ENCODE data around the gene MCC.

DNA sequence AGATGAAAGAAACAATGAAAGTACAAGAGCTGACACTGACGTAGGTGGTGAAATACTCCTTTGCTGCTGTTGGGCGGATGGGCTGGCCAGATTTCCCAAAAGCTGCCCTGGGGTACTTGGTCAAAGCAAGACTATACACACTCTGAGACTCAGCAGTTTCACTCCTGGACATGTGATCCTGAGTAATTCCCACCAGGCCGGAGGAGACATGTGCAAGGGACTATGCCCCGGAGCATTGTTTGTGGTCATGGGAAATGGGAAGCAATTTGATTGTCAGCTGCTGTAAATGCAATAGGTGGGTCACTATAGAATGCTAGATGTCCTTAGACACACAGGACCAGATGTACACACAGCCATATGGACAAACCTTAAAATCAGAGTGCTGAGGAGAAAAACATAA is 395.6 kb downstream of the MCC start:
- TF ChIP-seq, protein P1, sequence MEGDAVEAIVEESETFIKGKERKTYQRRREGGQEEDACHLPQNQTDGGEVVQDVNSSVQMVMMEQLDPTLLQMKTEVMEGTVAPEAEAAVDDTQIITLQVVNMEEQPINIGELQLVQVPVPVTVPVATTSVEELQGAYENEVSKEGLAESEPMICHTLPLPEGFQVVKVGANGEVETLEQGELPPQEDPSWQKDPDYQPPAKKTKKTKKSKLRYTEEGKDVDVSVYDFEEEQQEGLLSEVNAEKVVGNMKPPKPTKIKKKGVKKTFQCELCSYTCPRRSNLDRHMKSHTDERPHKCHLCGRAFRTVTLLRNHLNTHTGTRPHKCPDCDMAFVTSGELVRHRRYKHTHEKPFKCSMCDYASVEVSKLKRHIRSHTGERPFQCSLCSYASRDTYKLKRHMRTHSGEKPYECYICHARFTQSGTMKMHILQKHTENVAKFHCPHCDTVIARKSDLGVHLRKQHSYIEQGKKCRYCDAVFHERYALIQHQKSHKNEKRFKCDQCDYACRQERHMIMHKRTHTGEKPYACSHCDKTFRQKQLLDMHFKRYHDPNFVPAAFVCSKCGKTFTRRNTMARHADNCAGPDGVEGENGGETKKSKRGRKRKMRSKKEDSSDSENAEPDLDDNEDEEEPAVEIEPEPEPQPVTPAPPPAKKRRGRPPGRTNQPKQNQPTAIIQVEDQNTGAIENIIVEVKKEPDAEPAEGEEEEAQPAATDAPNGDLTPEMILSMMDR (IDR thresholded peaks at IDR 0.05; ENCODE audit: low read depth, low read length, missing input control): no peak
- TF ChIP-seq, protein P2, sequence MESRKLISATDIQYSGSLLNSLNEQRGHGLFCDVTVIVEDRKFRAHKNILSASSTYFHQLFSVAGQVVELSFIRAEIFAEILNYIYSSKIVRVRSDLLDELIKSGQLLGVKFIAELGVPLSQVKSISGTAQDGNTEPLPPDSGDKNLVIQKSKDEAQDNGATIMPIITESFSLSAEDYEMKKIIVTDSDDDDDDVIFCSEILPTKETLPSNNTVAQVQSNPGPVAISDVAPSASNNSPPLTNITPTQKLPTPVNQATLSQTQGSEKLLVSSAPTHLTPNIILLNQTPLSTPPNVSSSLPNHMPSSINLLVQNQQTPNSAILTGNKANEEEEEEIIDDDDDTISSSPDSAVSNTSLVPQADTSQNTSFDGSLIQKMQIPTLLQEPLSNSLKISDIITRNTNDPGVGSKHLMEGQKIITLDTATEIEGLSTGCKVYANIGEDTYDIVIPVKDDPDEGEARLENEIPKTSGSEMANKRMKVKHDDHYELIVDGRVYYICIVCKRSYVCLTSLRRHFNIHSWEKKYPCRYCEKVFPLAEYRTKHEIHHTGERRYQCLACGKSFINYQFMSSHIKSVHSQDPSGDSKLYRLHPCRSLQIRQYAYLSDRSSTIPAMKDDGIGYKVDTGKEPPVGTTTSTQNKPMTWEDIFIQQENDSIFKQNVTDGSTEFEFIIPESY (IDR thresholded peaks at IDR 0.05): no peak
- TF ChIP-seq, protein P3, sequence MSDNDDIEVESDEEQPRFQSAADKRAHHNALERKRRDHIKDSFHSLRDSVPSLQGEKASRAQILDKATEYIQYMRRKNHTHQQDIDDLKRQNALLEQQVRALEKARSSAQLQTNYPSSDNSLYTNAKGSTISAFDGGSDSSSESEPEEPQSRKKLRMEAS (IDR thresholded peaks at IDR 0.05): no peak
- TF ChIP-seq FOXA1 (IDR thresholded peaks at IDR 0.05) (no peak), JUND (IDR thresholded peaks at IDR 0.05) (no peak)
- TF ChIP-seq, protein P4, sequence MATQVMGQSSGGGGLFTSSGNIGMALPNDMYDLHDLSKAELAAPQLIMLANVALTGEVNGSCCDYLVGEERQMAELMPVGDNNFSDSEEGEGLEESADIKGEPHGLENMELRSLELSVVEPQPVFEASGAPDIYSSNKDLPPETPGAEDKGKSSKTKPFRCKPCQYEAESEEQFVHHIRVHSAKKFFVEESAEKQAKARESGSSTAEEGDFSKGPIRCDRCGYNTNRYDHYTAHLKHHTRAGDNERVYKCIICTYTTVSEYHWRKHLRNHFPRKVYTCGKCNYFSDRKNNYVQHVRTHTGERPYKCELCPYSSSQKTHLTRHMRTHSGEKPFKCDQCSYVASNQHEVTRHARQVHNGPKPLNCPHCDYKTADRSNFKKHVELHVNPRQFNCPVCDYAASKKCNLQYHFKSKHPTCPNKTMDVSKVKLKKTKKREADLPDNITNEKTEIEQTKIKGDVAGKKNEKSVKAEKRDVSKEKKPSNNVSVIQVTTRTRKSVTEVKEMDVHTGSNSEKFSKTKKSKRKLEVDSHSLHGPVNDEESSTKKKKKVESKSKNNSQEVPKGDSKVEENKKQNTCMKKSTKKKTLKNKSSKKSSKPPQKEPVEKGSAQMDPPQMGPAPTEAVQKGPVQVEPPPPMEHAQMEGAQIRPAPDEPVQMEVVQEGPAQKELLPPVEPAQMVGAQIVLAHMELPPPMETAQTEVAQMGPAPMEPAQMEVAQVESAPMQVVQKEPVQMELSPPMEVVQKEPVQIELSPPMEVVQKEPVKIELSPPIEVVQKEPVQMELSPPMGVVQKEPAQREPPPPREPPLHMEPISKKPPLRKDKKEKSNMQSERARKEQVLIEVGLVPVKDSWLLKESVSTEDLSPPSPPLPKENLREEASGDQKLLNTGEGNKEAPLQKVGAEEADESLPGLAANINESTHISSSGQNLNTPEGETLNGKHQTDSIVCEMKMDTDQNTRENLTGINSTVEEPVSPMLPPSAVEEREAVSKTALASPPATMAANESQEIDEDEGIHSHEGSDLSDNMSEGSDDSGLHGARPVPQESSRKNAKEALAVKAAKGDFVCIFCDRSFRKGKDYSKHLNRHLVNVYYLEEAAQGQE (IDR thresholded peaks at IDR 0.05): no peak
- TF ChIP-seq, protein P5, sequence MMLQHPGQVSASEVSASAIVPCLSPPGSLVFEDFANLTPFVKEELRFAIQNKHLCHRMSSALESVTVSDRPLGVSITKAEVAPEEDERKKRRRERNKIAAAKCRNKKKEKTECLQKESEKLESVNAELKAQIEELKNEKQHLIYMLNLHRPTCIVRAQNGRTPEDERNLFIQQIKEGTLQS (IDR thresholded peaks at IDR 0.05): no peak

All from liver (tissue), 3 donors.